SHP77 treated with DMSO at 0.1 percent for 48 hours (cell line): Measurements from ENCODE around the gene DMAP1.

Experiments used
- DNase-seq: peaks from one replicate; lab custom pipeline; 2025; lab: John Stamatoyannopoulos, UW

DMAP1 gene

GRCh38 chr1:44256762-44257554 lies 43.7 kb downstream of the DMAP1 start:
- no peak for DNase-seq

GRCh38 chr1:44259090-44259489 lies 45.8 kb downstream of the DMAP1 start:
- no peak for DNase-seq

- no peak for DNase-seq
These were observed 47.5 kb downstream of the DMAP1 start for GRCh38 chr1:44260792-44261170.

GRCh38 chr1:44261171-44261817 lies 48.0 kb downstream of the DMAP1 start:
- no peak for DNase-seq

GRCh38 chr1:44261962-44262361 lies 48.7 kb downstream of the DMAP1 start:
- no peak for DNase-seq

- DNase-seq: no peak
These were observed 49.1 kb downstream of the DMAP1 start for GRCh38 chr1:44262414-44262813.

- DNase-seq: no peak
These were observed 49.7 kb downstream of the DMAP1 start for GRCh38 chr1:44262816-44263567.

- DNase-seq: no peak
These were observed 50.5 kb downstream of the DMAP1 start for GRCh38 chr1:44263568-44264450.

- no peak for DNase-seq
These were observed 51.1 kb downstream of the DMAP1 start for GRCh38 chr1:44264451-44264771.

- no peak for DNase-seq
These were observed 52.5 kb downstream of the DMAP1 start for GRCh38 chr1:44265656-44266358.

GRCh38 chr1:44266400-44267344 lies 53.4 kb downstream of the DMAP1 start:
- DNase-seq: peak; percentile 25

- no peak for DNase-seq
These were observed 54.2 kb downstream of the DMAP1 start for GRCh38 chr1:44267438-44267837.

GRCh38 chr1:44268054-44268453 lies 54.8 kb downstream of the DMAP1 start:
- DNase-seq: no peak
